HCT116 (cell line): ENCODE measurements around the gene OLA1. TPM values are rescaled to one million over a fixed set of nuclear protein-coding genes. Genes with fewer than 3 reads are reported as not detected.

Experiments used
- ATAC-seq: fragments of 200-7000 bp; cut with Tn5 transposase; 2 replicates; pipeline ENCODE4 v1.9.1; 2020; ENCODE audit warnings: mild to moderate bottlenecking, moderate library complexity
- BruUV-seq: library from RNA; stranded (reverse); fragments of 400-500 nt; replicated peaks from 2 replicates; lab custom pipeline; 2021; lab: Mats Ljungman, UMichigan
- CTCF ChIA-PET: fragments of 300-600 bp; sonication (Branson Sonifier 250); formaldehyde crosslinking; loops from one replicate; lab custom pipeline; 2021; ENCODE audit warnings: antibody characterized with exemption; lab: Charles Lee
- POLR2A ChIA-PET: fragments of 300-600, 350-600 bp; sonication (Branson Sonifier 250); formaldehyde crosslinking; loops from one replicate; lab custom pipeline; 2021; ENCODE audit warnings: antibody characterized with exemption; lab: Charles Lee
- RAD21 ChIA-PET, 2 experiments: fragments of 300-600 bp; sonication (Branson Sonifier 250); formaldehyde crosslinking; loops; one replicate each; lab custom pipeline; 2023; ENCODE audit warnings: low total read pairs in 2 of 2; ENCODE audit not compliant: uncharacterized antibody in 2 of 2, unreplicated experiment in 2 of 2, low non-redundant PET in 1 of 2; lab: Charles Lee
- DNase-seq: peaks from one replicate; pipeline ENCODE4 v3.0.0-alpha.2; 2010; ENCODE audit warnings: low read depth, low spot score
- H2AFZ ChIP-seq: fragments of 200-600 bp; shearing (Covaris generic), sonication (generic); 2 replicates; pipeline ENCODE4 v1.6.1; 2017; ENCODE audit warnings: low read depth, mixed run types, mixed read lengths, antibody characterized with exemption, low read length; ENCODE audit not compliant: poor library complexity, severe bottlenecking
- H3K27ac ChIP-seq: 2 replicates; pipeline ENCODE4 v1.5.1; 2012; ENCODE audit warnings: low read depth, low read length
- H3K27me3 ChIP-seq: fragments of 200-600 bp; sonication (generic); 2 replicates; pipeline ENCODE4 v1.6.1; 2016; ENCODE audit warnings: mixed run types, low read length, mixed read lengths; ENCODE audit not compliant: insufficient read depth
- H3K36me3 ChIP-seq, 2 experiments: fragments of 200-500 bp in 1 of 2; fragments of 200-600 bp in 1 of 2; sonication (Bioruptor generic) in 1 of 2; sonication (generic) in 1 of 2; 2 replicates each; pipeline versions ENCODE4 v1.5.1 to v1.6.1; 2014 to 2016; ENCODE audit warnings: low read length in 2 of 2, inconsistent platforms in 1 of 2, mixed read lengths in 1 of 2, mixed run types in 1 of 2; ENCODE audit not compliant: insufficient read depth in 2 of 2, control insufficient read depth in 1 of 2
- H3K4me1 ChIP-seq, 2 experiments: fragments of 200-600 bp in 1 of 2; sonication (generic) in 1 of 2; 2 replicates each; pipeline versions ENCODE4 v1.5.1 to v1.6.1; 2012 to 2017; ENCODE audit warnings: low read length in 2 of 2, inconsistent platforms in 1 of 2, mild to moderate bottlenecking in 1 of 2, mixed read lengths in 1 of 2, mixed run types in 1 of 2, moderate library complexity in 1 of 2; ENCODE audit not compliant: insufficient read depth in 2 of 2, control insufficient read depth in 1 of 2
- H3K4me2 ChIP-seq: fragments of 200-600 bp; sonication (generic); 2 replicates; pipeline ENCODE4 v1.6.1; 2017; ENCODE audit warnings: mixed run types, low read length, mixed read lengths
- H3K4me3 ChIP-seq, 2 experiments: fragments of 200-600 bp in 1 of 2; sonication (generic) in 1 of 2; replicated peaks in 1 of 2; 2 replicates each; pipeline ENCODE4 v1.5.1; 2011 to 2016; ENCODE audit warnings: low read length in 2 of 2, control low read depth in 1 of 2, low read depth in 1 of 2, mild to moderate bottlenecking in 1 of 2, mixed read lengths in 1 of 2, mixed run types in 1 of 2
- H3K79me2 ChIP-seq: fragments of 200-600 bp; sonication (generic); 2 replicates; pipeline ENCODE4 v1.6.1; 2017; ENCODE audit warnings: mild to moderate bottlenecking, mixed run types, low read length, moderate library complexity, mixed read lengths; ENCODE audit not compliant: insufficient read depth
- H3K9ac ChIP-seq: fragments of 200-600 bp; sonication (generic); 2 replicates; pipeline ENCODE4 v1.6.1; 2016; ENCODE audit warnings: low read length, mixed read lengths
- H3K9me2 ChIP-seq: fragments of 200-600 bp; sonication (generic), shearing (Covaris generic); 2 replicates; pipeline ENCODE4 v1.6.1; 2017; ENCODE audit warnings: mixed run types, mild to moderate bottlenecking, moderate library complexity; ENCODE audit not compliant: insufficient read depth
- H3K9me3 ChIP-seq, 2 experiments: fragments of 200-500 bp in 1 of 2; fragments of 200-600 bp in 1 of 2; sonication (Bioruptor generic) in 1 of 2; sonication (generic) in 1 of 2; 2 replicates each; pipeline ENCODE4 v1.6.1; 2014 to 2017; ENCODE audit warnings: low read length in 2 of 2, mixed read lengths in 2 of 2, inconsistent platforms in 1 of 2, low read depth in 1 of 2, mild to moderate bottlenecking in 1 of 2, mixed run types in 1 of 2, moderate library complexity in 1 of 2; ENCODE audit not compliant: control insufficient read depth in 1 of 2, insufficient read depth in 1 of 2
- H4K20me1 ChIP-seq: fragments of 200-600 bp; sonication (generic), shearing (Covaris generic); 2 replicates; pipeline ENCODE4 v1.6.1; 2017; ENCODE audit warnings: mixed run types, mild to moderate bottlenecking, moderate library complexity; ENCODE audit not compliant: insufficient read depth
- CBX3 ChIP-seq: IDR thresholded peaks from 2 replicates; pipeline ENCODE4 v1.6.1; 2012; ENCODE audit warnings: low read depth
- CEBPB ChIP-seq: IDR thresholded peaks from 2 replicates; pipeline ENCODE4 v1.6.1; 2012; ENCODE audit warnings: low read depth
- EGR1 ChIP-seq: IDR thresholded peaks from 2 replicates; pipeline ENCODE4 v1.6.1; 2012; ENCODE audit warnings: low read depth
- ELF1 ChIP-seq: IDR thresholded peaks from 2 replicates; pipeline ENCODE4 v1.6.1; 2012; ENCODE audit warnings: low read depth, borderline replicate concordance
- EZH2 ChIP-seq: fragments of 200-600 bp; sonication (generic); IDR thresholded peaks from 2 replicates; pipeline ENCODE4 v1.6.1; 2017; ENCODE audit warnings: antibody characterized with exemption, mixed run types
- EZH2phosphoT487 ChIP-seq: fragments of 200-600 bp; IDR thresholded peaks from 2 replicates; pipeline ENCODE4 v1.6.1; 2018; ENCODE audit warnings: antibody characterized with exemption, borderline replicate concordance
- FOSL1 ChIP-seq: IDR thresholded peaks from 2 replicates; pipeline ENCODE4 v1.6.1; 2012; ENCODE audit warnings: low read depth
- JUND ChIP-seq: IDR thresholded peaks from 2 replicates; pipeline ENCODE4 v1.6.1; 2012
- POLR2A ChIP-seq: IDR thresholded peaks from 2 replicates; pipeline ENCODE4 v1.7.0; 2011; ENCODE audit warnings: borderline replicate concordance; ENCODE audit not compliant: insufficient read depth, insufficient read length; ENCODE audit errors: extremely low read depth
- RAD21 ChIP-seq: IDR thresholded peaks from 2 replicates; pipeline ENCODE4 v1.6.1; 2012; ENCODE audit warnings: low read depth, mild to moderate bottlenecking
- REST ChIP-seq: IDR thresholded peaks from 2 replicates; pipeline ENCODE4 v1.6.1; 2012; ENCODE audit warnings: low read depth
- SIN3A ChIP-seq: IDR thresholded peaks from 2 replicates; pipeline ENCODE4 v1.6.1; 2012; ENCODE audit warnings: low read depth
- SRF ChIP-seq: IDR thresholded peaks from 2 replicates; pipeline ENCODE4 v1.6.1; 2012; ENCODE audit warnings: low read depth
- TCF7L2 ChIP-seq: IDR thresholded peaks from 2 replicates; pipeline ENCODE4 v1.7.0; 2011; ENCODE audit warnings: borderline replicate concordance, inconsistent platforms; ENCODE audit not compliant: insufficient read depth, insufficient read length; ENCODE audit errors: extremely low read depth
- ZNF274 ChIP-seq: fragments of 200-500 bp; sonication (Bioruptor generic); IDR thresholded peaks from 2 replicates; pipeline ENCODE4 v1.6.1; 2014; ENCODE audit warnings: mild to moderate bottlenecking, low read depth, low read length, inconsistent platforms
- intact Hi-C: fragments of 100-400 bp; cut with micrococcal nuclease; formaldehyde crosslinking; loops from 2 replicates; pipeline ENCODE4 v1.10.0; 2022
- total RNA-seq: library from RNA; stranded (reverse); gene quantifications from one replicate; pipeline ENCODE4 v1.2.1, GENCODE V29; 2021; ENCODE audit not compliant: unreplicated experiment
- TF ChIP-seq, protein P1 (sequence below): IDR thresholded peaks from 2 replicates; pipeline ENCODE4 v1.6.1; 2011; ENCODE audit warnings: mild to moderate bottlenecking, low read length, moderate library complexity; ENCODE audit not compliant: insufficient replicate concordance; ENCODE audit errors: extremely low read depth

Gene OLA1
- total RNA-seq, 1 experiment from 2014 or later, result 219 TPM

DNA sequence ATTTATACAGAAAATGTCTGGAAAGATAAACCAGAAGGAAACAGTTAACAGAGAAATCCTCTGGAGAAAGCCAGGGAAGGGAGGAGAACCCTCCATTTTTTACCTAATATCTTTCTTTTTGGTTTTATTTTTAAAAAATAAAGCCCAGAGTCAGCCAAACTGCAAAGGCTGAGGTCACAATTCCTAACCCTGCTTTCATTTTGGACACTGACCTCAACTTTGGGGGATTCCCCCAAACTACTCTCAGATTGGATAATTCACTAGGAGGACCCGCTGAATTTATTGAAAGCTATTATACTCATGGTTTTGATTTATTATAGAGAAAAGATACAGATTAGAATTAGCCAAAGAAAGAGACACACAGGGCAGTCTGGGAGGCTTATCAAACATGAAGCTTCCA lies 189.9 kb downstream of the OLA1 start:
- H3K9ac ChIP-seq, result no peak overlapping the region
- H3K9me2 ChIP-seq, result no peaks in the 10 kb centered on the region
- H3K27me3 ChIP-seq, result no peaks in the 10 kb centered on the region
- DNase-seq (no peak), ATAC-seq (no peak)
- H3K36me3 ChIP-seq, result no peaks in the 10 kb centered on the region
- H4K20me1 ChIP-seq, result no peaks in the 10 kb centered on the region
- H3K4me3 ChIP-seq, result no peak overlapping the region
- POLR2A ChIA-PET, result no interaction called here
- no peak for TF ChIP-seq EZH2
- no peak for TF ChIP-seq JUND
- no peak for TF ChIP-seq ELF1
- no peak for TF ChIP-seq EGR1
- TF ChIP-seq REST, result no peak
- TF ChIP-seq SRF, result no peak
- TF ChIP-seq CBX3, result no peak
- no peak for TF ChIP-seq RAD21
- TF ChIP-seq TCF7L2, result no peak
- no peak for TF ChIP-seq ZNF274
- TF ChIP-seq, protein P1, sequence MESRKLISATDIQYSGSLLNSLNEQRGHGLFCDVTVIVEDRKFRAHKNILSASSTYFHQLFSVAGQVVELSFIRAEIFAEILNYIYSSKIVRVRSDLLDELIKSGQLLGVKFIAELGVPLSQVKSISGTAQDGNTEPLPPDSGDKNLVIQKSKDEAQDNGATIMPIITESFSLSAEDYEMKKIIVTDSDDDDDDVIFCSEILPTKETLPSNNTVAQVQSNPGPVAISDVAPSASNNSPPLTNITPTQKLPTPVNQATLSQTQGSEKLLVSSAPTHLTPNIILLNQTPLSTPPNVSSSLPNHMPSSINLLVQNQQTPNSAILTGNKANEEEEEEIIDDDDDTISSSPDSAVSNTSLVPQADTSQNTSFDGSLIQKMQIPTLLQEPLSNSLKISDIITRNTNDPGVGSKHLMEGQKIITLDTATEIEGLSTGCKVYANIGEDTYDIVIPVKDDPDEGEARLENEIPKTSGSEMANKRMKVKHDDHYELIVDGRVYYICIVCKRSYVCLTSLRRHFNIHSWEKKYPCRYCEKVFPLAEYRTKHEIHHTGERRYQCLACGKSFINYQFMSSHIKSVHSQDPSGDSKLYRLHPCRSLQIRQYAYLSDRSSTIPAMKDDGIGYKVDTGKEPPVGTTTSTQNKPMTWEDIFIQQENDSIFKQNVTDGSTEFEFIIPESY, result no peak
- no peak for TF ChIP-seq POLR2A
- TF ChIP-seq SIN3A, result no peak
- TF ChIP-seq CEBPB, result no peak
- no peak for TF ChIP-seq EZH2phosphoT487
- TF ChIP-seq FOSL1, result no peak
- peaks cover 5 to 17% of the 10 kb centered on the region in 2 experiments for H3K4me1 ChIP-seq
- no peak overlapping the region for H2AFZ ChIP-seq
- CTCF ChIA-PET, result no interaction called here
- no peak overlapping the region for H3K4me2 ChIP-seq
- RAD21 ChIA-PET, result no interaction called here
- intact Hi-C loops, result loop anchor here (10.0 kb wide), 1 partner anchor 304 kb away; no protein-coding TSS in a partner anchor
- no TSS peak for BruUV-seq
- no peaks in the 10 kb centered on the region for H3K79me2 ChIP-seq
- peaks cover 0 to 6% of the 10 kb centered on the region in 2 experiments; a peak in 1 of 4 replicates for H3K9me3 ChIP-seq
- H3K27ac ChIP-seq, result no peak overlapping the region
